Caki2 (cell line): ENCODE results near the gene PEX11B. TPM values are rescaled to one million over a fixed set of nuclear protein-coding genes. Genes with fewer than 3 reads are reported as not detected.

ENCODE experiments used
- DNase-seq: peaks from one replicate; pipeline ENCODE4 v3.0.0-alpha.2; 2015; ENCODE audit warnings: low read depth
- in situ Hi-C: cut with HindIII; loops from 2 replicates; pipeline ENCODE4 v1.10.0; 2016; ENCODE audit warnings: low sequenced_read_pairs, low pct_unique_long_range_greater_than_20kb, mixed read lengths
- total RNA-seq: library from RNA; depleted of rRNA; stranded (reverse); fragments of >200 nt; shearing (Covaris generic); gene quantifications from 2 replicates; pipeline ENCODE4 v1.2.3, GENCODE V29; 2014; ENCODE audit warnings: low replicate concordance; rRNA removed

PEX11B gene
- total RNA-seq, 1 experiment from 2014 or later: 23.9 TPM

DNA sequence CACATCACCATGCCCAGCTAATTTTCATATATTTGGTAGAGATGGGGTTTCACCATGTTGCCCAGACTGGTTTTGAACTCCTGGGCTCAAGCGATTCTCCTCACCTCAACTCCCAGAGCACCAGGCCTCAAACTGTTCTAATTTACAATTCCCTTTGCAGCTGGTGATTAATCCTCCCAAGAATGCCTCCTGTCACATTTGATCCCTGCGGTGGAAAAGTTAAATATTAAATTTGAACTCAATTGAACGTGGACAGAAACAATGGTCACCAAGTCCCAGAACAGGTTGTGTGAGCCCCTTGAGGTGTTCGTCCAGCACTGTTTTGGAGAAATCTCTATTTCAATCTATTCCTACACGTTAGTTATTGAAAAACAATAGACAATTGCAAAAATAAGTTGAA is 30.9 kb downstream of the PEX11B start:
- DNase-seq: peak; percentile 60
- in situ Hi-C loops: no loop called here

DNA sequence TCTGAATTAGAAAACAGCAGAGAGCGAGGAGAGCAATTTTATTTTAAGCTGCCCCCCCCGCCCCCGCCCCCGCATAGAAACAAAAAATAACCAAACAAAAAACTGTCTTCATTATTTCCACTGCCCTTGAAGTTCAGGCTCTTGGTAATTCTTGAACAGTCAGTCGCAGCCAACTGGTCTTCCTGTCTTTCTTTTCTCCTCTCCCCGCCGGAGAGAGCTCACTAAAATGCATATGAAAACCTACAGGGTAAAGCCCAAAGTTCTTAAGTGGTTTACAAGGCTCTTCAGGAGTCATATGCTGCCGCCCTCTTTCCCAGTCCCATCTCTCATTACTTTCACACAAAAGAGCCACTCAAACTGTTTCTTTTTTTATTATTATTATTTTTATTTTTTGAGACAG is 31.7 kb downstream of the PEX11B start:
- in situ Hi-C loops: no loop called here
- DNase-seq: no peak

DNA sequence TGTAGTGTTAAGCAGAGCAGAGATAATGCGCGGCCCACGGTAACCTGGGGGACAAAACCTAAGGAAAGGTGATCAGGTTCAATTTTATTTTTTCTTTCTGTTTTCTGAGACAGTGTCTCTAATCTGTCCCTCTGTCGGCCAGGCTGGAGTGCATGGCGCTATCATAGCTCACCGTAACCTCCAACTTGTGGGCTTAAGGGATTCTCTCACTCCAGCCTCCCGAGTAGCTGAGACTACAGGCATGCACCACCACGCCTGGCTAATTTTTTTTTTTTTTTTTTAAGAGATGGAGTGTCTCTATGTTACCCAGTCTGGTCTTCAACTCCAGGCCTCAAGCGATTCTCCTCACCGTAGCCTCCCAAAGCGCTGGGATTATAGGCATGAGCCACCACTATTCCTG is 32.1 kb downstream of the PEX11B start:
- in situ Hi-C loops: no loop called here
- DNase-seq: no peak

DNA sequence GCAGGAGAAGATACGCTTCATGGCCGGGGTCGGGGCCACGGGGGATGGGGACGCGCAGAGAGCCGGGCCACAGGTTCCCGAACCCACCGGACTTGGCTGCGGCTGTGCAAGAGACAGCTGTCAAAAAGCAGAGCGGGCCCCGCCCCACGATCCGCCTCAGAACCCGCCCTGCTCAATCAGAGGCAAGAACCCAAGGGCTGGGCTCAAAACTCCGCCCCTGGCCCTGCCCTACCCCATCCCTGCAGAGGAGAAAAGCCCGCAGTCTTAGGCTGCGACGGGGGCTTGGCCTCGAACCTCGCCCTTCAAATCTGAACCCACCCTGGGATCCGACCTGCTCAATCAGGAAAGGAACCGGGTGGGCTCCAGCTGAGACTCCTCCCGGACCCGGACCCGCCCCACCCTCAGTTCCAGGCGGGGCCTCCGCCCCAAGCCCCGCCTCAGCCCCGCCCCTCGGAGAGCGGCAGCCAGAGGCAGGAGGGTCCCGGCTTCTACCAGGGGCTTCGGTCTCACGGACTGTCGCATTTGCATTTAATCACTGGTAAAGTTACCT is 32.7 kb downstream of the PEX11B start, which contains the start of gene ANKRD35:
Gene ANKRD35, minus strand, starts transcription at position 129 of the 550 bp plus-strand sequence. Its CDS starts 108 bp downstream, at position 21.
- peak; percentile 72 for DNase-seq
- in situ Hi-C loops: no loop called here

DNA sequence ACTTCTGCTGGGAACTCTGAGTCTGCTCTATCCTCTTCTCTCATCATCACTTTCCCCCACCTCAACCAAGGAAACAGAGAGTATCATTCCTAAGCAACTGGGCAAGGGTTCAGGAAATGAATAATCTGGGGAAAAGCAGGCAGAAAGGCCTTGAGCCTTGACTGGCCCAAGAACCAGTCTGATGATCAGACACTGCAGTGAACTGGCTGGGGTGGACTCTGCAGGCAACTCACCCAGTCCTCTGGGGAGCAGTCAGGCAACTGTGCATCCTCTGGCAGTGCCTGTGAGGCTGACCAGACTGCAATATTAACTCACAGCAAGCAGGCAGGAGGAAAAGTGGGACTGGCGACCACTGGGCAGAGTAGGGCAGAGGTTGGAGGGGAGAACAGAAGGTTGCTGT is 33.8 kb downstream of the PEX11B start:
- in situ Hi-C loops: no loop called here

DNA sequence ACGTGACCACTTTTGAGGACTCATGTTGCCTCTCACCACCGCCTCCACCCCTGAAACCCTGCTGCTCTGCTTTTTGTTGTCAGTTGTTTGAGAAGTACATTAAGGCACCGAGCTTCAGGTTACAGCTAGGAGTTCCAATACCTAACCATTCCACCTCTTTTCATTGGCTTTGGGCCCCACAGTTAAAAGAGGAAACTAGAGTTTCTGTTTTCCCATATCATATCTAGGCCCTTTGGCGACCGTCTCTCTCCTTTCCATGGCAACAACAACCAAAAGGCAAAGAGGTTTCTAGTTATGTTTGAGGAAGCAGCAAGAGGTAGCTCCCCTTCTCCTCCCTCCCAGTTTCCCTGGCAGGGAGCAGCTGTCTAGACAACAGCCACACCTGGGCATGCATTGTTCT is 38.7 kb downstream of the PEX11B start:
- DNase-seq: no peak
- in situ Hi-C loops: no loop called here

More for the DNA sequence above, 33.8 kb downstream of the PEX11B start:
- DNase-seq: no peak

DNA sequence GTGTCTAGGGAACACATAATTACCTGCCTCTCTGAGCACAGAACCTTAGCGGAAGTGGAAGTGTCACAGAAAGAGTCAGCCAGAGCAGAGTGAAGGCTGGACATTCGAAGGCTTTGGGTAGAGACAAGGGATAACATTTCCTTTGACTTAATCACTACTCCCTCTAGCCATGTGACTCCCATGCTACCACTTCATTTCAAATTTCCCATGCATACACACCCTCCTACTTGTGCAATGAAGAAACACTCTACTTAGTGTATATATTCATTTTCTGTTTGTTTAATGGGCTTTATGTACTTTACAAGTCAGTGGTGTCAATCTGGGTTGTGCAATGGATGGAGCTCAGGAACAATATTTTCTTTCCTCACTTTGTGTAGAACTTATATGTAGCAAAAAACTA is 39.8 kb downstream of the PEX11B start:
- in situ Hi-C loops: no loop called here

DNA sequence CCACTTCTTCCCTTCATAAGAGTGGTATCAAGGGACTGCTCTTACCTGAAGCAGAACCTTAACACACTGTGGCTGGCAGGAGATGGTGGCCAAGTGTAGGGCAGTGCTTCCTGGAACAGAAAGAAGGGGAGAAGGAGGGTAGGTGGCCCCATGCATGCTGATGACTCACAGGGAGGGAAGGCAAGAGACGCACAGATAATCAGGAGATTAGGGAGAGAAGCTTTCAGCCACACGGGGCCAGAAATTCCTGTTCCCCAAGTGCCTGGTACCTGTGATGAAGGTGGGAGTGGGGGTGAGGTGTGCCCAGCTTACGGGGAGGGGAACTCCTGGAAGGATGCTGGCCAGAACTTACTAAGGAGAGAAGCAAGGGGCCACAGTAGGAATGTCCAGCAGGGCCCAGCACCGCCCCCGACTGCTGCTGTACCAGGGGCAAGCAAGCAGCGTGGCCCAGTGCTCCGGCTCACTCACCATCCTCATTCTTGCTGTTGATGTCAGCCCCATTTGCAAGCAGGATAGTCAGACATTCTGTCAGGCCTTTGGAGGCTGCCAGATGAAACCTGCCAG is 40.5 kb downstream of the PEX11B start:
- DNase-seq: no peak
- in situ Hi-C loops: no loop called here

More for the DNA sequence above, 39.8 kb downstream of the PEX11B start:
- no peak for DNase-seq

DNA sequence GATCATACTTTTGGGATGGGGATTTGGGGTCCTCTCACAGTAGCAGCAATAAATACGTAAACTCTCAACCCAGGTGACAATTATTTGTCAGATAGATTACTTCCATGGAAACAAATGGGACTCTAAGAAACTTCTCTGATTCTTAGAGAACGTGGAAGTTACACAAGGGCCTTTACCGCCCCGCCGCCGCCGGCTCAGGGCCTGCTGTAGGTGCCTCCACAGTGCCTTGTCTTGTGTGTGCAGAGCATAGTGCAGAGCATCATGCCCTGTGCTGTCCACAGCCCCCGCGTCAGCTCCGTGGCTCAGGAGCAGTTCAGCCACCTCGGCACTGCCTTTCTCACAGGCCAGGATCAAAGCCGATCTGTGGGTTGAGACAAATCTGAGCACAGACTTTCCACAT is 43.9 kb downstream of the PEX11B start:
- no peak for DNase-seq
- in situ Hi-C loops: no loop called here

DNA sequence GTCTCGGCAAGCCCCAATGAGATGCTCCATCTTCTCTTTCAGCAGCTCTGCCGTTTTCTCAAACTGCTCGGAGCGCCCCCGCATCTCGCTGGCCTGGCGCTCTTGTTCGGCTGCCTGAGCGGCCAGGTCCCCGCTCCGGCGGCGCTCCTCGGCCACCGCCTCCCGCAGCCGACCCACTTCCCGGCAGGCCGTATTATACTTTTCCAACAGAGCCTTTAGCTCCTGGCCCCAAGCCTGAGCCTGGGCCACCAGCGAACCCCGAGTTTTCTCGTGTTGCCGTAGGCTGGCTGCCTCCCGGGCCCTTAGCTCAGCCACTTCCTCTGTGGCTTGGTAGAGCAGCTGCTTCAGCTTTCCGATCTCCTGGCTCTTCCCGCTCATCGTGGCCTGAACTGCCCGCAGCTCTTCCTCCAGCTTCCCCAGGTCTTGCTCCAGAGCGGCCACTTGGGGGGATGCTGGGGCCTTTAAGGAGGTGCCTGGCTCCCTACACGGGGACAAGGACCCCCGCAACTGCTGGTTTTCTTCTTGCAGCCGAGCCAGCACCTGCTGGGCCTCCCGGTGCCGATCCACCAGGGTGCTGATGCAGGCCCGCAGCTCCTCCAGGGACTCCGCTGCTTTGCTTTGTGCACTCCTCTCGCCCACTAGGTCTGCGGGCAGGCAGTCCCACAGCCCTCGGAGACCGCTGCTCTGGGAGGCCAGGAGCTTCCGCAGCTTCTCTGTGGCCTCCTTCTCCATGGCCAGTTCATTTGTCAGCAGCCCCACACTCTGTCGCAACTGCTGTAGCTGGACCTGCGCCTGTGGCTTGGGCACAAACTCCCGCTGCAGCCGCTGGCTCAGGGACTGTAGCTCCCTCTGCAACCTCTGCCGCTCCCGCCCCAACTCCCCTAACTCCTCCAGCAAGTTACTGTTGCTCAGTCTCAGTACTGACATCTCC is 46.3 kb downstream of the PEX11B start:
- no peak for DNase-seq
- in situ Hi-C loops: no loop called here

DNA sequence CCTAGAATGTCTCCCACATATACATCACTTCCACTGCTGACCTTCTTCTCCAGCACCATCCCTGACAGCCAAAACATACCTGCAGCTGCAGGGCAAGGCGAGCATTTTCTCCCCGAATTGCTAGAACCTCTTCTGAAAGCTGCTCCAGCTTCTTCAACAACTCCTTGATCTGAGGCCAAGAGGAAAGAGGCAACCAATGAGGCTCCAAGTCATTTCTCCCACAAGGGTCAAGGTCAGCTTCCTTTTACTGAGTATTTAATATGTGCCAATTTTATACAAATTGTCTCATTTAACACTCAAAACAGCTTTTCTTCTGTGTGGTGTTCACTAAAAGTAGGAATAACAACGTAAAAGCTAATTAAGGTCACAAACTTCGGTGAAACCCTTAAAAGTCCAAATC is 50.3 kb downstream of the PEX11B start:
- in situ Hi-C loops: no loop called here
- no peak for DNase-seq

DNA sequence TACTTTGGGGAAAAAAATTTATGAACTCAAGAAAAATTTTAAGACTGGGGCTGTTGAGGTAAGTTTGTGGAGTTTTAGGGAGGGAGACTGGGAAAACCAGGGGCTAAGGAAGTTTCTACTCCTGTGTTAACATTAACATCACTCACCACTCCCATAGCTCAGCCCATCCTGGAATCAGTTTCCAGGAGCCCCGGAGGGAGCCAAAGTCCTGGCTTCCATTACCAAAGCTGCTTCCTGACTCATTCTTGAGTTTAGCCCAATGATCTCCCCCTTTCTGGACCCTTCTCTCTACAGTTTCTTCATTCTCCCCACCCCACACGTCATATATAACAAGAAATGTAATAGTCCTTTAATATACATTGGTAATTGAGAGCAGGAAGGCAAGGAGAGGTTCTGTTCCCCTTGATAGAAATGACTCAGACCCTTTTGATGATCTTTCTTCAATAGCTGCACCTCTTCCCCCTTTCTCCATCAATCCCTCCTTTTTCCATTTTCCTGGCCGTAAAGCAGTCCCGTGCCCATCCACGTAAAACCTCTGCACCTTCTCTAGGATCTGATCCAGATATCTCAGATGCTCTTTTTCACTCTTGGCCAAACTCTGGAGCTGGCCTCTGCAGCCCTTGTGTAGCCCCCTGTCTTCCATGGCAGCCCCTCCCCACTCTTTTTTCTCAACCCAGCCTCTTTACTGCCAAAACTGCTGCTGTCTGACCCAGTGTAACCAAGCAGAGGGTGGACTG is 55.1 kb downstream of the PEX11B start:
- DNase-seq: no peak
- in situ Hi-C loops: no loop called here

Other genes with a start within 250 kb of the PEX11B start
- gene PDZK1, start 211.3 kb downstream of the PEX11B start, total RNA-seq: 104 and 107 TPM in 2 replicates
- not detected in 2 replicates for gene CD160, start 199.2 kb downstream of the PEX11B start, total RNA-seq
- 13.1 and 14.5 TPM in 2 replicates for gene RNF115, start 94.6 kb downstream of the PEX11B start, total RNA-seq
- 13.9 and 24.8 TPM in 2 replicates for gene POLR3C, start 94.5 kb downstream of the PEX11B start, total RNA-seq
- gene NUDT17, start 73.1 kb downstream of the PEX11B start, total RNA-seq: 5.1 and 9.9 TPM in 2 replicates
- gene PIAS3, start 59.6 kb downstream of the PEX11B start, total RNA-seq: 5.0 and 8.1 TPM in 2 replicates
- gene ANKRD35, start 32.9 kb downstream of the PEX11B start, total RNA-seq: not detected in 2 replicates
- not detected in 2 replicates for gene ITGA10, start 8.7 kb downstream of the PEX11B start, total RNA-seq
- gene RBM8A, start 8.8 kb upstream of the PEX11B start, total RNA-seq: 65.6 and 82.0 TPM in 2 replicates
- gene LIX1L, start 39.3 kb upstream of the PEX11B start, total RNA-seq: 19.8 and 26.9 TPM in 2 replicates
- gene ANKRD34A, start 45.9 kb upstream of the PEX11B start, total RNA-seq: 0.74 TPM in 1 of 2 replicates, not detected in the other
- gene POLR3GL, start 46.0 kb upstream of the PEX11B start, total RNA-seq: 18.9 and 35.2 TPM in 2 replicates
- 125 and 142 TPM in 2 replicates for gene TXNIP, start 77.9 kb upstream of the PEX11B start, total RNA-seq
- not detected in 2 replicates for gene HJV, start 103.0 kb upstream of the PEX11B start, total RNA-seq
- 0.07 and 0.23 TPM in 2 replicates for gene NBPF10, start 226.1 kb upstream of the PEX11B start, total RNA-seq